ENCODE data around the gene SYCE3.
A peak's percentile ranks its signal among the peaks of the same experiment; 100 is the strongest.

Gene SYCE3

DNA sequence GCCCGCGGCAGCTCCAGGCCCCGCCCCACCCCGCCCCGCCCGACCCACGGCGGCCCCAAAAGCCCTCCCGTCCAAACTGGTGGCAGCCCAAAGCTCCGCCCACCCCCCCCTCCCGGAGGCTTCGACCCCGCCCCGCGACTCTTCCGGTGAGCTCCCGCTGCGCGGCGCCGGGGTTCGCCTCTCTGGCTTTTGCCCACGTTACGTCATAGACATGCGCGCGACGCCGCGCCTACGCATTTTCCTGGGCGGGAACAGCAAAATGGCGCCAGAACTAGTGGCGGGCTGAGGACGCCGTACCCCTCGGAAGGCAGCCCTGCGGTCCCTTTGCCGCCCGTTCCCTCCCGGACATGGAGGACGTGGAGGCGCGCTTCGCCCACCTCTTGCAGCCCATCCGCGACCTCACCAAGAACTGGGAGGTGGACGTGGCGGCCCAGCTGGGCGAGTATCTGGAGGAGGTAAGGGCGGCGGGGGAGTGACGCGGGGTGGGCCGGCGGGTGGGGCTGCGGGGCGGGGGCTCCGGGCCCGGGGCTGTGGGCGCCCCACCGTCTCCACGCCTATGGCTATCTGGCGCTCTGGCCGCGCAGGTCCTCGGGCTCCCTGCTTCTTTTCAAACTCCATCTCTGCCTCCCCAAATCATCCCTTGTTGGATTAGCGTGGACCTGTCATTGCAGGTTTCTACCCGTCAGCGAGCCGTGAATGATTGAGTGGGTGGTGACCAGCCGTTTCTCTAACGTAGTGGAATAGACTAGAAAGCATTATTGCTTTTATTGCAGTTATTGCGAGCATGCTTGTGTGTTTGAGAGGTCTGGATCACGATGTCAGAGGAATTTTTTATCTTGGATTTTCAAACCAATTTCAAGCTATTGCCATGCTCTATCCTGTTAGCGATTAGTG is 54.5 kb downstream of the SYCE3 start, which contains the start of gene NCAPH2:
Gene NCAPH2 (plus strand): TSS at position 234 of the 894 bp plus-strand sequence. CDS start 114 bp downstream, at position 348.
- Histone ChIP-seq H3K9me3 (ENCODE audit: control insufficient read depth, insufficient read depth, low read length) (no peaks in the 10 kb centered on the region), H3K4me3 (ENCODE audit: low read length) (peak within 1 kb of the TSS; percentile 95), H3K4me1 (ENCODE audit: control insufficient read depth, insufficient read depth, low read length) (peaks cover 4% of the 10 kb centered on the region), H3K27me3 (ENCODE audit: control insufficient read depth, insufficient read depth, low read length) (no peaks in the 10 kb centered on the region), H3K27ac (ENCODE audit: low read length) (no peak within 1 kb of the TSS), H3K36me3 (ENCODE audit: control insufficient read depth, insufficient read depth, low read length) (peaks cover 6% of the 10 kb centered on the region; the same call in 1 of the 2 replicates)
- WGBS (ENCODE audit: insufficient coverage, insufficient read length), result no CpG with 5 or more reads among the region's 76 CpGs
- DNase-seq (ENCODE audit: low read depth, low spot score), result peak; percentile 93

DNA sequence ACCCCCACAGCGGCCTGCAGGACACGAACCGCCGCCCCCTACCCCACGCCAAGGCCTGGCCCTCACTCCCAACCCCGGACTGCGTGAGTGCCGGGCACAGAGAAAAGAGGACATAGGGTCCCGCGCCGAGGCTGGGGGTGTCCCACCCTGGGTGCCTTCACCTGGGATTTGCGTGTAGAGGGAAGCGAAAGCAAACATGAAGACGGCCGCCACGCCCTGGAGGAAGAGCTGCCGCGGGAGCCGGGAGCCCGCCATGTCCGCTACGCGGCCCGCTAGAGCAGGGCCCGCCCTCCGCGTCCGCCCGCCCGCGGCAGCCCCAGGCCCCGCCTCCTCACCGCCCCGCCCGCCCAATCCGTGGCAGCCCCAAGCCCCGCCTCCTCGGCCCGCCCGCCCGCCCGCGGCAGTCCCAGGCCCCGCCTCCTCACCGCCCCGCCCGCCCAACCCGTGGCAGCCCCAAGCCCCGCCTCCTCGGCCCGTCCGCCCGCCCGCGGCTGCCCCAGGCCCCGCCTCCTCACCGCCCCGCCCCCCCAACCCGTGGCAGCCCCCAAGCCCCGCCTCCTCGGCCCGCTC is 55.2 kb downstream of the SYCE3 start, which contains the start of gene LMF2:
Gene LMF2 (minus strand): TSS at position 282 of the 570 bp plus-strand sequence. CDS start 27 bp downstream, at position 255.
- peak within 1 kb of the TSS; percentile 95 for H3K4me3 ChIP-seq (ENCODE audit: low read length)
- no peak within 1 kb of the TSS for H3K27ac ChIP-seq (ENCODE audit: low read length)
- peaks cover 4% of the 10 kb centered on the region for H3K4me1 ChIP-seq (ENCODE audit: control insufficient read depth, insufficient read depth, low read length)
- H3K27me3 ChIP-seq (ENCODE audit: control insufficient read depth, insufficient read depth, low read length), result no peaks in the 10 kb centered on the region
- H3K9me3 ChIP-seq (ENCODE audit: control insufficient read depth, insufficient read depth, low read length), result no peaks in the 10 kb centered on the region
- DNase-seq (ENCODE audit: low read depth, low spot score), result no peak
- peaks cover 6% of the 10 kb centered on the region; the same call in 1 of the 2 replicates for H3K36me3 ChIP-seq (ENCODE audit: control insufficient read depth, insufficient read depth, low read length)
- WGBS (ENCODE audit: insufficient coverage, insufficient read length), result no CpG with 5 or more reads among the region's 62 CpGs

GRCh38 chr22:50506611-50507420 is 55.9 kb downstream of the SYCE3 start:
- Histone ChIP-seq H3K27ac (ENCODE audit: low read length) (no peak overlapping the region), H3K27me3 (ENCODE audit: control insufficient read depth, insufficient read depth, low read length) (no peaks in the 10 kb centered on the region), H3K36me3 (ENCODE audit: control insufficient read depth, insufficient read depth, low read length) (peaks cover 6% of the 10 kb centered on the region; the same call in 1 of the 2 replicates), H3K4me1 (ENCODE audit: control insufficient read depth, insufficient read depth, low read length) (peaks cover 4% of the 10 kb centered on the region), H3K4me3 (ENCODE audit: low read length) (peak overlapping the region; percentile 90), H3K9me3 (ENCODE audit: control insufficient read depth, insufficient read depth, low read length) (no peaks in the 10 kb centered on the region)
- no CpG with 5 or more reads among the region's 21 CpGs for WGBS (ENCODE audit: insufficient coverage, insufficient read length)
- DNase-seq (ENCODE audit: low read depth, low spot score), result no peak

DNA sequence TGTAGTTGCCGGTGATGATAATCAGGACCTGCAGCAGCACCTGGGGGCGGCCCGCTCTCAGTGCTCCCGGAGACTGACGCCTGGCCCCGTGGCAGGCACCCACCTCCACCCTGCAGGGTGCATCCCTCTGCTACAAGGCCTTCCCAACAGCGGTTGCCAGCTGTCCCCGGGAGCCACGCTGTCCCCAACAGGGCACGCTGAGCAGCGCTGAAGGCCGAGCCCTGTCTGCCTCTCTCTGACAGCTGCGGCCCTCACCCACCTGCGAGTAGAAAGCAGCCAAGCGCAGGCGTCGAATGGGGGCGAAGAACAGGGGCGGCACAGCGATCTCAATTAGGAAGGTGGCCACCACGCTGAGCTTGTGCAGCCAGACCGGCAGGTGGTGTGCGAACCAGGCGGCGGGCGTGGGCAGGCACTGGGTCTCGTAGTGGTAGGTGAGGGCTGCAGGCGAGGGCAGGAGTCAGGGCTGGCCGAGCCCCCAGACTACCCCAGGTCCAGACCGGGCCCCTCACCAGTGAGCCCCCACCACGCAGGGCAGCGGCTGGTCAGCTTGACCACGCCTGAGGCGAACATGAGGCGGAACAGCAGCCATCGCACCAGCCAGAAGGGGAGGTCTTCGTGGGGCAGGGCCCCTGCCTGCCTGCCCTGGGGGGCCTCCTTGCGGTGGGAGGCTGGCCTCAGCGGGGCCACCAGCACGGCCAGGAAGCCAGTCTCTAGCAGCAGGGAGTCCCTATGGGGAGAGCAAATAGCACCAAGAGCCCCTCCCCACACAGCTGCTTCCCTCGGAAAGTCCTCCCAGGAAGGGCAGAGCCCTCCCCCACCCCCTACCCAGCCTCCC is 56.7 kb downstream of the SYCE3 start:
- Histone ChIP-seq H3K27ac (ENCODE audit: low read length) (no peak overlapping the region), H3K4me3 (ENCODE audit: low read length) (no peak overlapping the region), H3K4me1 (ENCODE audit: control insufficient read depth, insufficient read depth, low read length) (peaks cover 4% of the 10 kb centered on the region), H3K9me3 (ENCODE audit: control insufficient read depth, insufficient read depth, low read length) (no peaks in the 10 kb centered on the region), H3K36me3 (ENCODE audit: control insufficient read depth, insufficient read depth, low read length) (peaks cover 6% of the 10 kb centered on the region; the same call in 1 of the 2 replicates), H3K27me3 (ENCODE audit: control insufficient read depth, insufficient read depth, low read length) (no peaks in the 10 kb centered on the region)
- DNase-seq (ENCODE audit: low read depth, low spot score), result no peak
- no CpG with 5 or more reads among the region's 41 CpGs for WGBS (ENCODE audit: insufficient coverage, insufficient read length)

DNA sequence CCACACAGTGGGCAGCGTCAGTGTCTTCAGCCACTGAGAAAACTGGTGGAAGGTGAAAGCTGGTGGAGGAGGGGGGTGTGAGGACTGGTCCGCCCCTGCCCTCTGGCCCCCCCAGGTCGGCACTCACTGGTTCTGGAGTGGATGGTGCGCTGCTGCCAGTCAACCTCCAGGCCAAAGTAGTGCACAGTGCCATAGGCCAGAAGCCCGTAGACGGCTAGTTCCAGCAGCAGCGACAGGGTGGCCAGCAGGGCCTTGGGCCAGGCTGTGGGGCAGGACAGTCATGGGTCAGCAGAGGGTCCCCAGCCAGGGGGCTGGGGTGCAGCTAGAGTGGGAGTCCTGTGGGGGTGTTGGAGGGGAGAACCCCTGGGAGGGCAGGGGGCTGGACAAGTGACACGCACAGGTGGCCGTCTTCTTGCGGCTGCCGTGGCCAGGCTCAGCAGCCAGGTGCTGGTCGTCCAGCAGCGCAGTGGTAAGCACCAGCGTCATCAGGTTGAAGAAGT is 57.4 kb downstream of the SYCE3 start:
- Histone ChIP-seq H3K36me3 (ENCODE audit: control insufficient read depth, insufficient read depth, low read length) (peaks cover 6% of the 10 kb centered on the region; the same call in 1 of the 2 replicates), H3K4me1 (ENCODE audit: control insufficient read depth, insufficient read depth, low read length) (peaks cover 4% of the 10 kb centered on the region), H3K27ac (ENCODE audit: low read length) (no peak overlapping the region), H3K9me3 (ENCODE audit: control insufficient read depth, insufficient read depth, low read length) (no peaks in the 10 kb centered on the region), H3K4me3 (ENCODE audit: low read length) (no peak overlapping the region), H3K27me3 (ENCODE audit: control insufficient read depth, insufficient read depth, low read length) (no peaks in the 10 kb centered on the region)
- no peak for DNase-seq (ENCODE audit: low read depth, low spot score)
- WGBS (ENCODE audit: insufficient coverage, insufficient read length), result no CpG with 5 or more reads among the region's 14 CpGs

- Histone ChIP-seq H3K36me3 (ENCODE audit: control insufficient read depth, insufficient read depth, low read length) (peaks cover 6% of the 10 kb centered on the region; the same call in 1 of the 2 replicates), H3K27ac (ENCODE audit: low read length) (no peak overlapping the region), H3K9me3 (ENCODE audit: control insufficient read depth, insufficient read depth, low read length) (no peaks in the 10 kb centered on the region), H3K4me3 (ENCODE audit: low read length) (no peak overlapping the region), H3K4me1 (ENCODE audit: control insufficient read depth, insufficient read depth, low read length) (peaks cover 4% of the 10 kb centered on the region), H3K27me3 (ENCODE audit: control insufficient read depth, insufficient read depth, low read length) (no peaks in the 10 kb centered on the region)
- WGBS (ENCODE audit: insufficient coverage, insufficient read length), result no CpG with 5 or more reads among the region's 44 CpGs
- no peak for DNase-seq (ENCODE audit: low read depth, low spot score)
These were observed 58.1 kb downstream of the SYCE3 start for GRCh38 chr22:50504369-50505211.

- Histone ChIP-seq H3K27me3 (ENCODE audit: control insufficient read depth, insufficient read depth, low read length) (no peaks in the 10 kb centered on the region), H3K27ac (ENCODE audit: low read length) (no peak overlapping the region), H3K9me3 (ENCODE audit: control insufficient read depth, insufficient read depth, low read length) (no peaks in the 10 kb centered on the region), H3K4me1 (ENCODE audit: control insufficient read depth, insufficient read depth, low read length) (peaks cover 2% of the 10 kb centered on the region), H3K36me3 (ENCODE audit: control insufficient read depth, insufficient read depth, low read length) (peaks cover 6% of the 10 kb centered on the region; the same call in 1 of the 2 replicates), H3K4me3 (ENCODE audit: low read length) (no peak overlapping the region)
- no peak for DNase-seq (ENCODE audit: low read depth, low spot score)
- no CpG with 5 or more reads among the region's 26 CpGs for WGBS (ENCODE audit: insufficient coverage, insufficient read length)
These were observed 59.1 kb downstream of the SYCE3 start for GRCh38 chr22:50503475-50504145.

DNA sequence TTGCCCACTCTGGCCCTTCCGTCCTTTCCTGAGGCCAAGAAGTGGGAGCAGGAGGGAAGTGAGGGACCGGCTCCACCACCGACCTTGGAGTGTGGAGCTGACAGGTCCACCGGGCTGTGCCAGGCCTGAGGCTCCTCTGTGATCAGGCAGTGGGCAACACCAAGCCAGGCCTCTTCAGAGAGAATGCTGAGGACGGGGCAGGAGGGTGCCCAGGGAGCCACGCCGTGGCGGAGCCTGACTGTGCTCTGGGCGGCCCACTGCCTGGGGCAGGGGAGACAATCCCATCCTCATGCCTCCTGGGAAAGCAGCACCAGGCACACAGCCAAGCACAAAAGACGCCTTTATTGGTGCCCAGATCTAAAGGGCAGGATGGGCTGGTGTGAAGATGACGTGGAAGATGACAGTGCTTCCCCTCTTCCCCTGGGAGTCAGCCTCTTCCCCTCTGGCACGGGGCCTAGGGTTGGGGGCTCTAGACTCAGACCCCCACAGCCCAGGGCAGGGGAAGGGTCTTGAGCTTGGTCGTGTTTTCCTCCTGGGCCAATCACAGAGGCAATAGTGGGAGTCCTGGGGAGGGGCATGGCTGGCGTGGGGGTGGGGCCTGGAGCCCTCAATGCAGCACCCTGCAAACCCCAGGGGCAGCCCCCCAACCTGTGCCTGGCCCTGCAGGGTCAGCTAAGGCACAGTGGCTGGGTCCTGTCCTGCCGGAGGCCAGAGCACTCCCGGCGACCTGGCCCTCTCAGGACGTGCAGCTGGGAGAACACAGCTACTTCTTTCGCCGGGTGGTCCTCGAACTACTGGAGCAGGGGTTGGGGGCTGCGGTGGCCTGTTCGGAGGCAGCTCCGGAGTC is 59.9 kb downstream of the SYCE3 start:
- peaks cover 6% of the 10 kb centered on the region; the same call in 1 of the 2 replicates for H3K36me3 ChIP-seq (ENCODE audit: control insufficient read depth, insufficient read depth, low read length)
- DNase-seq (ENCODE audit: low read depth, low spot score), result no peak
- H3K9me3 ChIP-seq (ENCODE audit: control insufficient read depth, insufficient read depth, low read length), result no peaks in the 10 kb centered on the region
- no CpG with 5 or more reads among the region's 24 CpGs for WGBS (ENCODE audit: insufficient coverage, insufficient read length)
- no peak overlapping the region for H3K27ac ChIP-seq (ENCODE audit: low read length)
- no peaks in the 10 kb centered on the region for H3K27me3 ChIP-seq (ENCODE audit: control insufficient read depth, insufficient read depth, low read length)
- H3K4me1 ChIP-seq (ENCODE audit: control insufficient read depth, insufficient read depth, low read length), result peaks cover 2% of the 10 kb centered on the region
- H3K4me3 ChIP-seq (ENCODE audit: low read length), result no peak overlapping the region
